ENCODE results near the gene RETNLB.

DNA sequence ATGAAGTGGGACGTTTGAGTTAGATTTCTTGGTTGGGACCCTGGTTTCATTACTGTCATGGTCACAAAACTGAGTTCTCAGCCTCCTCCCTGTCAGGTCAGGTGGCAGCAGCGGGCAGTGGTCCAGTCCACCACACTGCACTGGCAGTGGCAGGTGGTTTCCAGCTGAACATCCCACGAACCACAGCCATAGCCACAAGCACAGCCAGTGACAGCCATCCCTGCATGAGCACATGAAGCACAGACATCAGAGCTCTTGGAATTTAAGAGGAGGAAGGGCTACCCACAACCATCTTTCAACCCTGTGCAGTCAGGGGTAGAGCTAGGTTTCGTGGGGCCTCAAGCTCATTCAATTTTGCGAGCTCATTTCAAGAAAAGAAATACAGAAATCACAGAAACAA is 1.5 kb downstream of the RETNLB start:
- TF ChIP-seq, protein P1, sequence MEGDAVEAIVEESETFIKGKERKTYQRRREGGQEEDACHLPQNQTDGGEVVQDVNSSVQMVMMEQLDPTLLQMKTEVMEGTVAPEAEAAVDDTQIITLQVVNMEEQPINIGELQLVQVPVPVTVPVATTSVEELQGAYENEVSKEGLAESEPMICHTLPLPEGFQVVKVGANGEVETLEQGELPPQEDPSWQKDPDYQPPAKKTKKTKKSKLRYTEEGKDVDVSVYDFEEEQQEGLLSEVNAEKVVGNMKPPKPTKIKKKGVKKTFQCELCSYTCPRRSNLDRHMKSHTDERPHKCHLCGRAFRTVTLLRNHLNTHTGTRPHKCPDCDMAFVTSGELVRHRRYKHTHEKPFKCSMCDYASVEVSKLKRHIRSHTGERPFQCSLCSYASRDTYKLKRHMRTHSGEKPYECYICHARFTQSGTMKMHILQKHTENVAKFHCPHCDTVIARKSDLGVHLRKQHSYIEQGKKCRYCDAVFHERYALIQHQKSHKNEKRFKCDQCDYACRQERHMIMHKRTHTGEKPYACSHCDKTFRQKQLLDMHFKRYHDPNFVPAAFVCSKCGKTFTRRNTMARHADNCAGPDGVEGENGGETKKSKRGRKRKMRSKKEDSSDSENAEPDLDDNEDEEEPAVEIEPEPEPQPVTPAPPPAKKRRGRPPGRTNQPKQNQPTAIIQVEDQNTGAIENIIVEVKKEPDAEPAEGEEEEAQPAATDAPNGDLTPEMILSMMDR (IDR thresholded peaks at IDR 0.05; ENCODE audit: low read depth, low read length, poor library complexity, severe bottlenecking): no peak
- TF ChIP-seq EZH2phosphoT487 (IDR thresholded peaks at IDR 0.05; ENCODE audit: borderline replicate concordance, low read length): no peak
